Neural cell (in vitro differentiated cells): ENCODE results near the gene CNTNAP5. TPM values are rescaled to one million over a fixed set of nuclear protein-coding genes. Genes with fewer than 3 reads are reported as not detected.
A peak's percentile ranks its signal among the peaks of the same experiment; 100 is the strongest.

Experiments used
- H2AFZ ChIP-seq: fragments of 200-600, 300-800 bp; sonication (generic), shearing (Covaris generic); 2 replicates; pipeline ENCODE4 v1.6.0; 2014; ENCODE audit warnings: low read depth, mild to moderate bottlenecking, antibody characterized with exemption, low read length, moderate library complexity
- H3F3A ChIP-seq: fragments of 200-600 bp; shearing (Covaris generic); 2 replicates; pipeline ENCODE4 v1.6.1; 2016; ENCODE audit warnings: mild to moderate bottlenecking, moderate library complexity, mixed read lengths, antibody characterized with exemption, low read length; ENCODE audit not compliant: insufficient read depth, poor library complexity, severe bottlenecking
- H3K27ac ChIP-seq: fragments of 200-600, 300-800 bp; sonication (generic), shearing (Covaris generic); 2 replicates; pipeline ENCODE4 v1.5.1; 2014; ENCODE audit warnings: mild to moderate bottlenecking, low read length, moderate library complexity
- H3K27me3 ChIP-seq: fragments of 300-800, 200-600 bp; sonication (generic), shearing (Covaris generic); 2 replicates; pipeline ENCODE4 v1.6.0; 2014; ENCODE audit warnings: mild to moderate bottlenecking, low read depth, low read length, moderate library complexity; ENCODE audit not compliant: insufficient read depth
- H3K36me3 ChIP-seq: fragments of 300-800, 200-600 bp; sonication (generic), shearing (Covaris generic); 2 replicates; pipeline ENCODE4 v1.5.1; 2014; ENCODE audit warnings: mild to moderate bottlenecking, antibody characterized with exemption, low read length, moderate library complexity; ENCODE audit not compliant: insufficient read depth
- H3K4me2 ChIP-seq: fragments of 300-800, 200-600 bp; sonication (generic), shearing (Covaris generic); 2 replicates; pipeline ENCODE4 v1.6.0; 2014; ENCODE audit warnings: mild to moderate bottlenecking, low read length
- H3K4me3 ChIP-seq: fragments of 300-800, 200-600 bp; sonication (generic), shearing (Covaris generic); 2 replicates; pipeline ENCODE4 v1.5.1; 2014; ENCODE audit warnings: mild to moderate bottlenecking, low read length, moderate library complexity
- H3K79me2 ChIP-seq: fragments of 200-600 bp; shearing (Covaris generic); replicated peaks from 2 replicates; pipeline ENCODE4 v1.6.0; 2014; ENCODE audit warnings: mild to moderate bottlenecking, low read length, moderate library complexity; ENCODE audit not compliant: insufficient read depth
- H3K9ac ChIP-seq: fragments of 300-800, 200-600 bp; sonication (generic), shearing (Covaris generic); 2 replicates; pipeline ENCODE4 v1.6.1; 2016; ENCODE audit warnings: mild to moderate bottlenecking, low read length, mixed read lengths
- H3K9me2 ChIP-seq: fragments of 200-600 bp; shearing (Covaris generic); 2 replicates; pipeline ENCODE4 v1.6.1; 2016; ENCODE audit warnings: mild to moderate bottlenecking, low read length, mixed read lengths; ENCODE audit not compliant: insufficient read depth
- H3K9me3 ChIP-seq: fragments of 200-600, 300-800 bp; sonication (generic), shearing (Covaris generic); 2 replicates; pipeline ENCODE4 v1.6.1; 2016; ENCODE audit warnings: mild to moderate bottlenecking, mixed run types, low read length, moderate library complexity, mixed read lengths
- H4K20me1 ChIP-seq: fragments of 200-600 bp; shearing (Covaris generic); 2 replicates; pipeline ENCODE4 v1.6.1; 2016; ENCODE audit warnings: mild to moderate bottlenecking, mixed run types; ENCODE audit not compliant: insufficient read depth
- EP300 ChIP-seq: fragments of 450-650 bp; conservative IDR thresholded peaks from 2 replicates; pipeline ENCODE4 v1.6.1; 2014; ENCODE audit warnings: antibody characterized with exemption, mild to moderate bottlenecking, moderate library complexity; ENCODE audit not compliant: poor library complexity, severe bottlenecking
- EZH2 ChIP-seq: fragments of 200-600, 300-800 bp; shearing (Covaris generic), sonication (generic); IDR thresholded peaks from 2 replicates; pipeline ENCODE4 v1.6.1; 2014; ENCODE audit warnings: antibody characterized with exemption, low read length, borderline replicate concordance, mild to moderate bottlenecking; ENCODE audit not compliant: insufficient read depth, poor library complexity, severe bottlenecking
- MXI1 ChIP-seq: fragments of 450-650 bp; conservative IDR thresholded peaks from 2 replicates; pipeline ENCODE4 v1.6.1; 2014; ENCODE audit warnings: antibody characterized with exemption, mild to moderate bottlenecking; ENCODE audit not compliant: poor library complexity, severe bottlenecking
- POLR2AphosphoS5 ChIP-seq: IDR thresholded peaks from 2 replicates; pipeline ENCODE4 v1.6.1; 2012
- RAD21 ChIP-seq: fragments of 450-650 bp; conservative IDR thresholded peaks from 2 replicates; pipeline ENCODE4 v1.6.1; 2014; ENCODE audit warnings: antibody characterized with exemption, mild to moderate bottlenecking, moderate library complexity
- SMC3 ChIP-seq: fragments of 450-650 bp; conservative IDR thresholded peaks from 2 replicates; pipeline ENCODE4 v1.6.1; 2014; ENCODE audit warnings: antibody characterized with exemption, mild to moderate bottlenecking, moderate library complexity; ENCODE audit not compliant: poor library complexity
- TAF1 ChIP-seq: IDR thresholded peaks from 2 replicates; pipeline ENCODE4 v1.6.1; 2012; ENCODE audit warnings: low read depth
- polyA plus RNA-seq: library from polyadenylated mRNA; depleted of rRNA; stranded (reverse); fragments of >200 nt; gene quantifications from 2 replicates; pipeline ENCODE4 v1.2.3, GENCODE V29; 2014
- TF ChIP-seq, protein P1 (sequence below): fragments of 450-650 bp; IDR thresholded peaks from 2 replicates; pipeline ENCODE4 v1.5.1; 2014; ENCODE audit warnings: antibody characterized with exemption, mild to moderate bottlenecking, moderate library complexity; ENCODE audit not compliant: poor library complexity, severe bottlenecking
- TF ChIP-seq, protein P2 (sequence below): IDR thresholded peaks from 2 replicates; pipeline ENCODE4 v1.6.1; 2012; ENCODE audit warnings: borderline replicate concordance

Gene CNTNAP5
- polyA plus RNA-seq, 1 donor from 2014 or later: 19.3 TPM

DNA sequence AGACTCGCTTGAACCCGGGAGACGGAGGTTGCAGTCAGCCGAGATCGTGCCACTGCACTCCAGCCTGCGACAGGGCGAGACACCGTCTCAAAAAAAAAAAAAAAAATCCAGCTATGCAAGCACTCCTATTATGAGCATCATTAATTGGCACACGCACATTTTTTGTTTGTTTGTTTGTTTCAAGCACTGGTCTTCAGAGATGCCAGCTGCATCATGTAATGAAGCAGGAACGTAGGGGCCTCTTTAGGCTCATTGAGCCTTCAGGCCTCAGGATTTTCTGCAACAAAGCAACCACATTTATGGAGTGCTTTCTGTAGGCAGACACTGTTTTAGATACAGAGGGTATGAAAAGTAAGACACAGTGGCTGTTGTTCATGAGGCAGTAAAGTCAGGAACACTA is 585.8 kb downstream of the CNTNAP5 start:
- Histone ChIP-seq H3K4me2 (no peak overlapping the region), H3K9ac (no peak overlapping the region)

DNA sequence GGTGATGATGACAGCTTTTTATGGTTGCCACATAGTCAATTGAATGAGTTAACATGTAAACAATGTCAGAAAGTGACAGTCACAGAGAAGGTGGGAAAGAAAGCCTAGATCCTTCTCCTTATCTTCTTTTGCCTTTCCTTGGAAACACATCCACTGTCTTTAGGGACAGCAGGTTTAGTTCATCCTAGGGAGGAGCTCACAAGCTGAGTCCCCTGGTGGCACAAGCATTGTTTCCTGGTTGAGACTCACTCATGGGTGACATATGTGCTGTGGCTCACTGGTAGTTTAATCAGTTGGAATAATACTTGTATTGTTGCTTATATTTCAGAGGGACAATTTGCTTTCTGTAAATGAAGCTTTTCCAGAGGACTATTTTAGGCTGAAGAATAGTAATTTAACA is 598.5 kb downstream of the CNTNAP5 start:
- H3F3A ChIP-seq: no peaks in the 10 kb centered on the region
- no peaks in the 10 kb centered on the region for H3K27me3 ChIP-seq
- H3K79me2 ChIP-seq: no peaks in the 10 kb centered on the region
- H3K4me3 ChIP-seq: no peak overlapping the region
- no peaks in the 10 kb centered on the region for H3K9me2 ChIP-seq
- H2AFZ ChIP-seq: no peak overlapping the region
- H3K4me2 ChIP-seq: peak overlapping the region; percentile 15
- H3K36me3 ChIP-seq: no peaks in the 10 kb centered on the region
- H3K9me3 ChIP-seq: no peaks in the 10 kb centered on the region
- no peak overlapping the region for H3K27ac ChIP-seq
- no peak for TF ChIP-seq EZH2
- TF ChIP-seq SMC3: no peak
- TF ChIP-seq TAF1: no peak
- TF ChIP-seq MXI1: no peak
- TF ChIP-seq, protein P1, sequence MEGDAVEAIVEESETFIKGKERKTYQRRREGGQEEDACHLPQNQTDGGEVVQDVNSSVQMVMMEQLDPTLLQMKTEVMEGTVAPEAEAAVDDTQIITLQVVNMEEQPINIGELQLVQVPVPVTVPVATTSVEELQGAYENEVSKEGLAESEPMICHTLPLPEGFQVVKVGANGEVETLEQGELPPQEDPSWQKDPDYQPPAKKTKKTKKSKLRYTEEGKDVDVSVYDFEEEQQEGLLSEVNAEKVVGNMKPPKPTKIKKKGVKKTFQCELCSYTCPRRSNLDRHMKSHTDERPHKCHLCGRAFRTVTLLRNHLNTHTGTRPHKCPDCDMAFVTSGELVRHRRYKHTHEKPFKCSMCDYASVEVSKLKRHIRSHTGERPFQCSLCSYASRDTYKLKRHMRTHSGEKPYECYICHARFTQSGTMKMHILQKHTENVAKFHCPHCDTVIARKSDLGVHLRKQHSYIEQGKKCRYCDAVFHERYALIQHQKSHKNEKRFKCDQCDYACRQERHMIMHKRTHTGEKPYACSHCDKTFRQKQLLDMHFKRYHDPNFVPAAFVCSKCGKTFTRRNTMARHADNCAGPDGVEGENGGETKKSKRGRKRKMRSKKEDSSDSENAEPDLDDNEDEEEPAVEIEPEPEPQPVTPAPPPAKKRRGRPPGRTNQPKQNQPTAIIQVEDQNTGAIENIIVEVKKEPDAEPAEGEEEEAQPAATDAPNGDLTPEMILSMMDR: no peak
- no peak for TF ChIP-seq EP300
- no peak overlapping the region for H3K9ac ChIP-seq
- no peaks in the 10 kb centered on the region for H4K20me1 ChIP-seq

More for the DNA sequence above, 585.8 kb downstream of the CNTNAP5 start:
- Histone ChIP-seq H4K20me1 (no peaks in the 10 kb centered on the region), H3K79me2 (no peaks in the 10 kb centered on the region), H3K4me3 (no peak overlapping the region), H3K9me2 (no peaks in the 10 kb centered on the region), H3K27me3 (no peaks in the 10 kb centered on the region), H3F3A (no peaks in the 10 kb centered on the region), H2AFZ (no peak overlapping the region), H3K27ac (no peak overlapping the region), H3K36me3 (peaks cover 10% of the 10 kb centered on the region), H3K9me3 (no peaks in the 10 kb centered on the region)
- TF ChIP-seq EZH2 (no peak), POLR2AphosphoS5 (no peak), MXI1 (no peak), SMC3 (no peak), EP300 (no peak), RAD21 (no peak), TAF1 (no peak)
- TF ChIP-seq, protein P2, sequence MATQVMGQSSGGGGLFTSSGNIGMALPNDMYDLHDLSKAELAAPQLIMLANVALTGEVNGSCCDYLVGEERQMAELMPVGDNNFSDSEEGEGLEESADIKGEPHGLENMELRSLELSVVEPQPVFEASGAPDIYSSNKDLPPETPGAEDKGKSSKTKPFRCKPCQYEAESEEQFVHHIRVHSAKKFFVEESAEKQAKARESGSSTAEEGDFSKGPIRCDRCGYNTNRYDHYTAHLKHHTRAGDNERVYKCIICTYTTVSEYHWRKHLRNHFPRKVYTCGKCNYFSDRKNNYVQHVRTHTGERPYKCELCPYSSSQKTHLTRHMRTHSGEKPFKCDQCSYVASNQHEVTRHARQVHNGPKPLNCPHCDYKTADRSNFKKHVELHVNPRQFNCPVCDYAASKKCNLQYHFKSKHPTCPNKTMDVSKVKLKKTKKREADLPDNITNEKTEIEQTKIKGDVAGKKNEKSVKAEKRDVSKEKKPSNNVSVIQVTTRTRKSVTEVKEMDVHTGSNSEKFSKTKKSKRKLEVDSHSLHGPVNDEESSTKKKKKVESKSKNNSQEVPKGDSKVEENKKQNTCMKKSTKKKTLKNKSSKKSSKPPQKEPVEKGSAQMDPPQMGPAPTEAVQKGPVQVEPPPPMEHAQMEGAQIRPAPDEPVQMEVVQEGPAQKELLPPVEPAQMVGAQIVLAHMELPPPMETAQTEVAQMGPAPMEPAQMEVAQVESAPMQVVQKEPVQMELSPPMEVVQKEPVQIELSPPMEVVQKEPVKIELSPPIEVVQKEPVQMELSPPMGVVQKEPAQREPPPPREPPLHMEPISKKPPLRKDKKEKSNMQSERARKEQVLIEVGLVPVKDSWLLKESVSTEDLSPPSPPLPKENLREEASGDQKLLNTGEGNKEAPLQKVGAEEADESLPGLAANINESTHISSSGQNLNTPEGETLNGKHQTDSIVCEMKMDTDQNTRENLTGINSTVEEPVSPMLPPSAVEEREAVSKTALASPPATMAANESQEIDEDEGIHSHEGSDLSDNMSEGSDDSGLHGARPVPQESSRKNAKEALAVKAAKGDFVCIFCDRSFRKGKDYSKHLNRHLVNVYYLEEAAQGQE: no peak
- TF ChIP-seq, protein P1: no peak
